M059J (cell line): ENCODE data around the gene KREMEN2. TPM values are rescaled to one million over a fixed set of nuclear protein-coding genes. Genes with fewer than 3 reads are reported as not detected.

ENCODE experiments used
- DNase-seq: peaks from one replicate; pipeline ENCODE4 v3.0.0-alpha.2; 2012; ENCODE audit warnings: low read depth
- total RNA-seq: library from RNA; depleted of rRNA; stranded (reverse); fragments of >200 nt; shearing (Covaris generic); gene quantifications from 2 replicates; pipeline ENCODE4 v1.2.3, GENCODE V29; 2014

KREMEN2 gene
- total RNA-seq, 1 experiment from 2014 or later = 6.3 TPM

- DNase-seq = peak; percentile 98
These were observed 39.7 kb downstream of the KREMEN2 start for GRCh38 chr16:3003582-3004270.

GRCh38 chr16:3004319-3004718, 40.2 kb downstream of the KREMEN2 start:
- DNase-seq = no peak

- DNase-seq = no peak
These were observed 40.8 kb downstream of the KREMEN2 start for GRCh38 chr16:3004781-3005284.

DNA sequence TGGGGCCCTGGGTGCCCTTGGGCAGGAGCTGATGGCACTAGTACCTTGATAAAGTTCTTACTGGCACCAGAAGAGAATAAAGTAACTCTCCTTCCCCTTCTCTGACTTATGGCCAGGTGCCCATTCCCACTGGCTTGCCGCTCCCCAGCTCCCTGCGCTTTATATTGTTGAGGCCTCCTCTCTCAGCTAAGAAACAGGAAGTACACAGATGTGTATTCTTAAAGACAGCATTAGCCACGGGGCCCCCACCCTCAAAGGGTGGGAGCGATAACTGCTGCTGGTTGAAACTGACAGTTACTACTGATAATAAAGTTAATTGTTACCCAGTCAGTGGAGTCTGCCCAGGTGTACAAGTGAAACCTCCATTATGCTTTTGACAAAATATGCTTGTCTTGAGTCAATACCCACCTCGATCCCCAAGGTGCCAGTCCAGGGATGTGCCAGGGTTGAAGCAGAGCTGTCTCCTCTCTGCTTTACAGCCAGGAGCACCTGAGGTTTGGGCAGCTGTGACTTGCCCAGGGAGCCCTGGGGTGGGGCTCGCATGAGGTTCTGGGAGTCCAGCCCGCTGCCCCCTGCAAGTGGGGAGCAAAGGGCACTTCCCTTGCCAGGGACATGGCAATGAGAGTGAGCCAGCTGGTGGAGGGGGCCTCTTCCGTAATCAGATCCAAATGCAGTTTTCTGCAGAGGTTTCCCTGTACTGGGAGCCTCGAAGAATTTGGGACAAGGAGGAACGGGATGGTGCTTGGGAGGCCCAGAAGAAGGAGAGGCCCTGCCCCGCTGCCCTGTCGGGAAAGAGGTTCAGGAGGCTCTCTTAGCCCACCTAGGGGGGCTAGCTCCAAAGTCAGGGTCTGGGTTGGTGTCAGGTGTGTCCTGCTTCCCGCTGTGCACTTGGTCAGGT, 43.2 kb downstream of the KREMEN2 start:
- no peak for DNase-seq

DNA sequence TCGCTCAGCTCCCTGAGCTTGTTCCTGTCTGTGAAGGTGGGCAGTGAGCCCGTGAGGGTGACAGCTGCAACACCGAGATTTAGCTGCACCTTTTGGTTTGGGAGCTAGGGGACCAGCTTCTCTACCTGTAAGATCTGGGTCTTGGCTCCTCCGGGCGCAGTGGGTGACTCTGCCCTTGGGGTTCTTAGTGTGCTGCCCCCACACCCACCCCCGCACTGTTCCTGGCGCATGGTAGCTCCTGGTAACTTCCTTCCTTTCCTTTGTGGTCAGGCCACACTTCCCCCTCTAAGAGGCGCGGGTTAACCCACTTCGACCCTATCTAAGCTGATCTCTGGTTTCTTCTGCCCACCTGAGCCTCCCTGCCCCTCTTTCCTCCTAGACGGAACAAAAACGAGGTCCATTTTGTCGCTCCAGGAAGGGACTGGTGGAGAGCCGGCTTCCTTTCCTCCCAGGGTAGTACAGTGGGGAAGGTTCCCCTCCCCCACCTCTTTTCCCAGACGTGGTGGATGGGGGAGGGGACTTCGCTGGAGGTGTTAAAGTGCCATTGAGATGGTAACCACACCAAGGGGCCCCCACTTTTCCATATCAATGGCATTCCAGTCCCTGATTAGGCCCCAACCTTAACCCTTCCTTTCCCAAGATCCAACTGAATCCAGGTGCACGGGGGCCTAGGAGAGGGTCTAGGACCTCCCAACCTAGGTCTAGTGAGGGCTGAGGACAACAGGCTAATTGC, 44.0 kb downstream of the KREMEN2 start:
- DNase-seq = no peak

GRCh38 chr16:3008690-3009037, 44.6 kb downstream of the KREMEN2 start:
- DNase-seq = no peak

DNA sequence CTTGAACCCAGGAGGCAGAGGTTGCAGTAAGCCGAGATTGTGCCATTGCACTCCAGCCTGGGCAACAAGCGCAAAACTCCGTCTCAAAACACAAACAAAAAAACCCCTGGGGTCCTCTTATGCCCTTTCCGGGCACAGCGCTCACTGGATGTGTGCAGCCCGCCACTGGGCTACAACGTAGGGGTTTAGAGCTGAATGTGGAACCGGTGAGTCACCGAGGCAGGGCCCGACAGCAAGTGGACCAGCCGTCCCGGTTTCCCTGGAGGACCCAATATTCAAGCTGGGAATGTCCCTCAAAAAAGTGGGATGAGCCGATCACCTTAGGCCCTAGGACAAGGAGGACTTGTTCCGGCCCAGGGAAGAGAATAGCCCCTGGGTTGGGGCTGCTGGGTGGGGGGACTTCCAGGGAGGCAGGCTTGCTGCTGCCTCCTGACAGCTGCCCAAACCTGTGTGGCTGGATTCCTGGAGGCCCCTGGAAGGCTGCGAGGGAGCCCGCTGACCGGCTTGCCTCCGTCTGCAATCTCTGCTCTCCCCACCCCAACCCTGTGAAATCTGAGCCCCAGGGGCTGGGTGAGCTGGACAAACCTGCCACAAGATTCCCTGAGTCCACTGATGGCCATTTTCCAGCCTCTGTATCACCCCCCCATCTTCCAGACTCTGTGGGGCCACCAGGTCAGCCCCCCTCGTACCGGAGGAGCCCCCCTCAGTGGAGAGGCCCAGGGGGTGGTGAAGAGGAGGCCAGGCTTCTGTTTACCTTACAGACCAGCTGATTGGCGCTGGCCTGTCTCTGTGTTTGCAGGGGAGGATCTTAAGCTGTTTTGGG, 45.7 kb downstream of the KREMEN2 start:
- peak; percentile 38 for DNase-seq

GRCh38 chr16:3010510-3010909, 46.4 kb downstream of the KREMEN2 start:
- no peak for DNase-seq

DNA sequence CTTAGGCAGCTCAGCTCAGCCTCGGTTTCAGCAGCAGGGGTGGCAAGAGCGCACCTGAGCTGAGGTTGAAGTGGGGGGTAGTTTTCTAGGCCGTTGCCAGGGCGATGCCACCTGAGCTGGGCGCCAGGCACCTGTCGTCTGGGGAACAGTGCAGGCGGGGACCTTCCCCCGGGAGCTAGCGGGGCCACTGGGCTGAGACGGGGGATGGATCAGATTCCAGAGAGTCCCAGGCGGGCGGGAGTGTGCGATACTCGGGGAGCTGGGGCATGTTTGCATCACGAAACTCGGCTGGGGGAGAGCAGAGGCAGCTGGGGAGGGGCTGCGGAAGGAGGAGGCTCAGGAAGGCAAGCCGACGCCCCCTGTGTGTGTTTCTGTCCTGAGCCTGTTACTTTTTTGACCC, 48.2 kb downstream of the KREMEN2 start:
- DNase-seq = no peak

GRCh38 chr16:3012828-3013420, 48.8 kb downstream of the KREMEN2 start, which contains the start of gene CLDN9:
Gene CLDN9, plus strand, starts transcription at chr16:3012923. Its CDS starts 440 bp downstream, at chr16:3013363.
- peak; percentile 29 for DNase-seq

- peak; percentile 38 for DNase-seq
These were observed 49.4 kb downstream of the KREMEN2 start for GRCh38 chr16:3013491-3013951.

DNA sequence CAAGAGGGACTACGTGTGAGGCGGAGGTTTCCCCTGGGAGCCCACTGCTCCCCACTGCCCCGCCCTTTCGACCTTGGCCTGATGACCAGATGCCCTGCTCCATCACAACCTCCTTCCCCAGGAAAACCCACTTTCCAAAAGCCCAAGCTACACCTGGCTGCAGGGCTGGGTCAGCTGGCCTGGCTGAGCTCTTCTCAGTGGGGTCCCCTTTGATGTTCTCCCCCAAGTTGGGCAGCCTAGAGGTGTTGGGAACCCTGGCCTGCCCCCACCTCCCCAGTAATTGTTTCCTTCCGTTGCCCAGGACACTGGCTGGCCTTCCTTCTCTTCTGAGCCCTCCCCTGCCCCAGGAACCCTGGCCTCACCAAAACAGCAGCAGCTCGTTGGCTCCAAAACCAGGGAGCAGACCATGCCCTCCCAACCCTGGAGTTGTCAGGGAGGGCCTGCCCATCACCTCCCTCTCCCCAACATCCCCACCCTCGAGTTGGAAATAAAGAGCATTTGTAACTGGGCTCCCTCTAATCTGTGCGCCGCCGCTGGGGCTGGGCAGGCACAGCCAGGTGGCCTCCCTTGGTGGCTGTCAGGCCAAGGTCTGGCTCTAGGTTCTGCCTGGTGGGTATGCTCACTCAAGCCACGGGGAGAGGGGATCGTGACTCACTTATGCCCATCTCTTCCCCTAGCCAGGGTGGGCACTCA, 50.1 kb downstream of the KREMEN2 start:
- DNase-seq = no peak

DNA sequence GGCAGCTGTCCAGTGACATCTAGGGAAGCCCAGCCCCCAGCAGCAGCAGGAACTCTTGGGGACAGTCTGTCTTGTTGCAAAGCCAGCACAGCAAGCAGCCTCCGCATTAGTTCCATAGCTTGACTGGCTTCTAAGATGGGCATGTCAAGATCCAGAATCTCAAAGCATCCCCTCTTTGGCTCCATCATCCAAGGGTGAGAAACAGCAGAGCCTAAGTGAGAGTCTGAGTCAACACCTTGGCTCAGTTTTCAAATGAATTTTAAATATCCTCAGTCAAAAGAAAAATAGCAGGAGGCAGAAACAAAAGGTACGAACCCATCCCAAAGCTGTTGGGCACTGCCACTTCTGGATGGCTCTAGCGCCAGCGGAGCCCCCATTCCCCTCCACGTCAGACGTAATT, 50.9 kb downstream of the KREMEN2 start:
- DNase-seq = no peak

- no peak for DNase-seq
These were observed 51.9 kb downstream of the KREMEN2 start for GRCh38 chr16:3015865-3016521.

GRCh38 chr16:3017344-3017743, 53.3 kb downstream of the KREMEN2 start:
- no peak for DNase-seq
